ENCODE results near the gene TEDC1. TPM values are rescaled to one million over a fixed set of nuclear protein-coding genes. Genes with fewer than 3 reads are reported as not detected.

The TEDC1 gene
- total and polyA plus RNA-seq, 3 donors from 2014 or later = 8.8 to 16.7 (median 16.4) TPM

- intact Hi-C loops (cut with DNase I; ENCODE audit: low total_unique reads) = no loop called here
- H3K36me3 ChIP-seq (ENCODE audit: low read depth, missing control alignments) = no peaks in the 10 kb centered on the region
- DNase-seq = no peak
- no peak overlapping the region for H3K27ac ChIP-seq
- WGBS, 2 donors = 93 to 97% methylated on average over 4 to 6 of the region's 6 CpGs
- H3K4me1 ChIP-seq = peaks cover 10% of the 10 kb centered on the region
- H3K4me3 ChIP-seq = no peak overlapping the region
- no peaks in the 10 kb centered on the region for H3K9me3 ChIP-seq
- TF ChIP-seq POLR2A (IDR thresholded peaks at IDR 0.05) (no peak), CTCF (IDR thresholded peaks at IDR 0.05) (no peak)
- no peaks in the 10 kb centered on the region for H3K27me3 ChIP-seq
These were observed 3.5 kb downstream of the TEDC1 start for GRCh38 chr14:105494606-105494929.

- no peaks in the 10 kb centered on the region for H3K9me3 ChIP-seq
- H3K27me3 ChIP-seq = no peaks in the 10 kb centered on the region
- H3K36me3 ChIP-seq (ENCODE audit: low read depth, missing control alignments) = no peaks in the 10 kb centered on the region
- H3K4me3 ChIP-seq = no peak overlapping the region
- WGBS, 2 donors = 76 to 83% methylated on average over 1 to 18 of the region's 18 CpGs
- no peak overlapping the region for H3K27ac ChIP-seq
- intact Hi-C loops (cut with DNase I; ENCODE audit: low total_unique reads) = no loop called here
- TF ChIP-seq CTCF (IDR thresholded peaks at IDR 0.05) = no peak
- no peak for TF ChIP-seq POLR2A (IDR thresholded peaks at IDR 0.05)
- DNase-seq = no peak
- H3K4me1 ChIP-seq = peaks cover 9% of the 10 kb centered on the region
These were observed 4.3 kb downstream of the TEDC1 start for GRCh38 chr14:105495101-105495989.

- 65 to 73% methylated on average over 3 to 16 of the region's 18 CpGs for WGBS, 2 donors
- H3K27me3 ChIP-seq = no peaks in the 10 kb centered on the region
- no peaks in the 10 kb centered on the region for H3K9me3 ChIP-seq
- peaks cover 9% of the 10 kb centered on the region for H3K4me1 ChIP-seq
- intact Hi-C loops (cut with DNase I; ENCODE audit: low total_unique reads) = no loop called here
- DNase-seq = no peak
- no peaks in the 10 kb centered on the region for H3K36me3 ChIP-seq (ENCODE audit: low read depth, missing control alignments)
- no peak overlapping the region for H3K27ac ChIP-seq
- no peak overlapping the region for H3K4me3 ChIP-seq
- no peak for TF ChIP-seq CTCF (IDR thresholded peaks at IDR 0.05)
- TF ChIP-seq POLR2A (IDR thresholded peaks at IDR 0.05) = no peak
These were observed 5.2 kb downstream of the TEDC1 start for GRCh38 chr14:105495990-105496830.

GRCh38 chr14:105496831-105497591 lies 6.0 kb downstream of the TEDC1 start:
- Histone ChIP-seq H3K4me3 (no peak overlapping the region), H3K27me3 (no peaks in the 10 kb centered on the region), H3K4me1 (peaks cover 9% of the 10 kb centered on the region), H3K36me3 (ENCODE audit: low read depth, missing control alignments) (no peaks in the 10 kb centered on the region), H3K27ac (no peak overlapping the region), H3K9me3 (no peaks in the 10 kb centered on the region)
- DNase-seq = no peak
- TF ChIP-seq POLR2A (IDR thresholded peaks at IDR 0.05) (no peak), CTCF (IDR thresholded peaks at IDR 0.05) (no peak)
- WGBS, 2 donors = 88 to 95% methylated on average over 9 to 32 of the region's 32 CpGs
- intact Hi-C loops (cut with DNase I; ENCODE audit: low total_unique reads) = no loop called here

All from testis (tissue), 3 donors.